GM12878 (cell line): ENCODE measurements around the gene ZNF480.

Source experiments
- CTCF ChIP-seq, 3 experiments: IDR thresholded peaks in 2 of 3; conservative IDR thresholded peaks in 1 of 3; 2 replicates each; pipeline ENCODE4 v1.5.1; 2011; ENCODE audit warnings: low read depth in 3 of 3, low read length in 3 of 3, mild to moderate bottlenecking in 3 of 3, control low read depth in 2 of 3, moderate library complexity in 2 of 3, inconsistent platforms in 1 of 3, mixed read lengths in 1 of 3; ENCODE audit not compliant: control insufficient read depth in 2 of 3, insufficient read depth in 1 of 3; ENCODE audit errors: extremely low read depth in 1 of 3
- POLR2A ChIP-seq: IDR thresholded peaks from 2 replicates; pipeline ENCODE4 v1.6.1; 2011; ENCODE audit warnings: low read depth, mild to moderate bottlenecking, low read length
- POLR2AphosphoS5 ChIP-seq: IDR thresholded peaks from 2 replicates; pipeline ENCODE4 v1.6.1; 2011; ENCODE audit warnings: mild to moderate bottlenecking, low read length, inconsistent platforms

GRCh38 chr19:52286256-52286655, 10.7 kb upstream of the ZNF480 start:
- no peak for TF ChIP-seq POLR2AphosphoS5
- TF ChIP-seq CTCF (IDR thresholded peaks at IDR 0.05 in 2 of 3, conservative IDR thresholded peaks at IDR 0.05 in 1 of 3; ENCODE audit: control insufficient read depth in 2 of 3, extremely low read depth in 1 of 3, insufficient read depth in 1 of 3, low read depth in 3 of 3, low read length in 3 of 3): no peak
- no peak for TF ChIP-seq POLR2A
